HL-60 (cell line): ENCODE data around the gene ACP1.

Experiments
- CTCF ChIP-seq: IDR thresholded peaks from one replicate; pipeline ENCODE4 v1.5.1; 2011; ENCODE audit warnings: low read length, control low read depth, inconsistent platforms; ENCODE audit not compliant: insufficient read depth
- GABPA ChIP-seq: IDR thresholded peaks from 2 replicates; pipeline ENCODE4 v1.6.1; 2012; ENCODE audit warnings: low read depth
- REST ChIP-seq: IDR thresholded peaks from 2 replicates; pipeline ENCODE4 v1.6.1; 2012; ENCODE audit warnings: low read depth; ENCODE audit not compliant: insufficient replicate concordance
- SPI1 ChIP-seq: IDR thresholded peaks from 2 replicates; pipeline ENCODE4 v1.6.1; 2012; ENCODE audit warnings: low read depth, mild to moderate bottlenecking, borderline replicate concordance

- TF ChIP-seq CTCF (no peak), REST (no peak), SPI1 (no peak), GABPA (no peak)
These were observed 45.3 kb downstream of the ACP1 start for GRCh38 chr2:309954-310510.
